ENCODE results near the gene RAD51. TPM values are rescaled to one million over a fixed set of nuclear protein-coding genes. Genes with fewer than 3 reads are reported as not detected.

The RAD51 gene
- total and polyA plus RNA-seq, 2 donors (not counting 3 experiments of a cell fraction or from before 2014, with no cell fraction given) = 11.1 to 30.9 TPM

DNA sequence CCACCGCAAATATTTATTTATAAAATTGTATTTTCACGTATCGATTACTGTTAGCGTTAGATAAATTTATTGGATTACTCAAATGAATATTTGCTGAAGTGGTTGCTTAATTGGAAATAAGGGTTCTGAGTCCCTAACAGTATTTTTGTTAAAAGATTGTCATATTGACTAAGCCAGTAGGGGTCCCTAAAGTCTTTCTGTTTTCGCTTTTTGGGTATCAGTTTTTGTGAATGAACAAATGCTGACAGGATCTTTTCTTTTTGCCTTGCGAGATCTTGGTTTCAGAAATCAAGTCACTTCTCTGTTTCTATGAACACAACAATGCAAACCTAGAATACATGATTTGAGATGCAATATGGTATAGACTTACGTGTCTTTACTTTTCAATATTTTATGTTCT is 7.1 kb downstream of the RAD51 start:
- Histone ChIP-seq H3K4me3 (replicated peaks in 1 of 3; ENCODE audit: insufficient read depth in 1 of 3, low read depth in 1 of 3, low read length in 3 of 3) (no peak overlapping the region), H3K27me3 (ENCODE audit: control insufficient read depth in 2 of 2, insufficient read depth in 2 of 2, low read length in 2 of 2) (no peaks in the 10 kb centered on the region), H2AFZ (ENCODE audit: low read depth, low read length) (no peak overlapping the region), H3K36me3 (ENCODE audit: control insufficient read depth in 2 of 2, extremely low read depth in 1 of 2, insufficient read depth in 2 of 2, low read length in 2 of 2) (peaks cover 0 to 9% of the 10 kb centered on the region in 2 experiments), H3K9ac (replicated peaks; ENCODE audit: extremely low read depth, insufficient read depth, low read length) (no peak overlapping the region), H3K4me1 (ENCODE audit: control insufficient read depth, extremely low read depth, insufficient read depth, low read length) (no peaks in the 10 kb centered on the region), H3K9me3 (replicated peaks; ENCODE audit: control insufficient read depth, insufficient read depth, low read length) (no peaks in the 10 kb centered on the region), H3K79me2 (ENCODE audit: control insufficient read depth, insufficient read depth, low read length) (peaks cover 6% of the 10 kb centered on the region), H3K27ac (ENCODE audit: insufficient read depth, low read depth, low read length) (no peak overlapping the region), H3K9me1 (replicated peaks; ENCODE audit: control insufficient read depth, extremely low read depth, insufficient read depth, low read length) (no peaks in the 10 kb centered on the region), H4K20me1 (replicated peaks; ENCODE audit: control insufficient read depth, extremely low read depth, insufficient read depth, low read length) (no peaks in the 10 kb centered on the region), H3K4me2 (ENCODE audit: insufficient read depth, low read length) (no peak overlapping the region)
- POLR2A ChIA-PET = no interaction called here
- FAIRE-seq (peak; percentile 4), DNase-seq (ENCODE audit: low read depth, low spot score) (peak; percentile 43)
- no TSS peak for BruUV-seq (replicated peaks)
- TF ChIP-seq EZH2 (IDR thresholded peaks at IDR 0.05; ENCODE audit: borderline replicate concordance, low read depth, low read length, severe bottlenecking) (no peak), MYC (IDR thresholded peaks at IDR 0.05; ENCODE audit: low read depth, low read length) (no peak), FOS (IDR thresholded peaks at IDR 0.05; ENCODE audit: borderline replicate concordance, insufficient read depth, low read length) (no peak), MAX (IDR thresholded peaks at IDR 0.05; ENCODE audit: insufficient read depth, insufficient read length) (no peak), JUN (IDR thresholded peaks at IDR 0.05; ENCODE audit: borderline replicate concordance, insufficient read depth, insufficient read length, low read depth) (no peak), POLR2AphosphoS5 (IDR thresholded peaks at IDR 0.05; ENCODE audit: insufficient read depth, low read depth, low read length) (no peak), GATA2 (IDR thresholded peaks at IDR 0.05; ENCODE audit: insufficient read depth, insufficient read length, low read depth, low read length) (no peak)
- TF ChIP-seq, protein P1, sequence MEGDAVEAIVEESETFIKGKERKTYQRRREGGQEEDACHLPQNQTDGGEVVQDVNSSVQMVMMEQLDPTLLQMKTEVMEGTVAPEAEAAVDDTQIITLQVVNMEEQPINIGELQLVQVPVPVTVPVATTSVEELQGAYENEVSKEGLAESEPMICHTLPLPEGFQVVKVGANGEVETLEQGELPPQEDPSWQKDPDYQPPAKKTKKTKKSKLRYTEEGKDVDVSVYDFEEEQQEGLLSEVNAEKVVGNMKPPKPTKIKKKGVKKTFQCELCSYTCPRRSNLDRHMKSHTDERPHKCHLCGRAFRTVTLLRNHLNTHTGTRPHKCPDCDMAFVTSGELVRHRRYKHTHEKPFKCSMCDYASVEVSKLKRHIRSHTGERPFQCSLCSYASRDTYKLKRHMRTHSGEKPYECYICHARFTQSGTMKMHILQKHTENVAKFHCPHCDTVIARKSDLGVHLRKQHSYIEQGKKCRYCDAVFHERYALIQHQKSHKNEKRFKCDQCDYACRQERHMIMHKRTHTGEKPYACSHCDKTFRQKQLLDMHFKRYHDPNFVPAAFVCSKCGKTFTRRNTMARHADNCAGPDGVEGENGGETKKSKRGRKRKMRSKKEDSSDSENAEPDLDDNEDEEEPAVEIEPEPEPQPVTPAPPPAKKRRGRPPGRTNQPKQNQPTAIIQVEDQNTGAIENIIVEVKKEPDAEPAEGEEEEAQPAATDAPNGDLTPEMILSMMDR (IDR thresholded peaks at IDR 0.05; ENCODE audit: extremely low read depth in 1 of 2, insufficient read depth in 1 of 2, low read depth in 1 of 2, low read length in 2 of 2) = peak; percentile 6 to 29
- intact Hi-C loops (cut with micrococcal nuclease) (loop anchor here (2.0 to 5.0 kb wide), 2 partner anchors 81 to 190 kb away; partner anchors contain the start of gene VPS18), dilution Hi-C loops (cut with MboI; ENCODE audit: extremely low pct_ligation_motif_present, low sequenced_read_pairs) (no loop called here)
- CTCF ChIA-PET = interaction anchor here (1.2 to 2.2 kb wide), 4 partner anchors 29 to 190 kb away, joined by 5 to 11 read pairs (median 8); no protein-coding TSS in a partner anchor
